H1 (cell line): ENCODE data around the gene PLCL1. TPM values are rescaled to one million over a fixed set of nuclear protein-coding genes. Genes with fewer than 3 reads are reported as not detected.

Experiments
- CTCF ChIA-PET: fragments of 300-600 bp; sonication (Branson Sonifier 250); formaldehyde crosslinking; loops from one replicate; lab custom pipeline; 2021; ENCODE audit not compliant: partially characterized antibody; lab: Charles Lee
- POLR2A ChIA-PET: fragments of 300-600 bp; sonication (Branson Sonifier 250); formaldehyde crosslinking; loops from one replicate; lab custom pipeline; 2021; ENCODE audit warnings: inconsistent platforms; ENCODE audit not compliant: partially characterized antibody; lab: Charles Lee
- DNase-seq, 2 experiments: peaks; one replicate each; pipeline versions ENCODE4 v3.0.0 to v3.0.0-alpha.2; 2010 to 2022; ENCODE audit warnings: low spot score in 2 of 2, low read depth in 1 of 2, mixed read lengths in 1 of 2
- FAIRE-seq: peaks from 2 replicates; lab custom pipeline; 2011; peaks lifted over from hg19 to GRCh38; lab: Jason Lieb, UNC
- H2AFZ ChIP-seq: 2 replicates; pipeline ENCODE4 v1.8.1; 2012; ENCODE audit warnings: low read length, inconsistent platforms
- H2AK5ac ChIP-seq: 2 replicates; pipeline ENCODE4 v1.6.1; 2013; ENCODE audit warnings: low read depth, low read length
- H2BK120ac ChIP-seq: replicated peaks from 2 replicates; pipeline ENCODE3; 2013; ENCODE audit warnings: low read depth, low read length, inconsistent platforms
- H2BK12ac ChIP-seq: 2 replicates; pipeline ENCODE4 v1.6.1; 2013; ENCODE audit warnings: low read depth, low read length
- H2BK15ac ChIP-seq: 2 replicates; pipeline ENCODE4 v1.6.1; 2013; ENCODE audit warnings: low read length
- H2BK20ac ChIP-seq: 2 replicates; pipeline ENCODE4 v1.6.1; 2013; ENCODE audit warnings: low read length
- H2BK5ac ChIP-seq: 2 replicates; pipeline ENCODE4 v1.6.1; 2013; ENCODE audit warnings: low read depth, low read length
- H3K14ac ChIP-seq: 2 replicates; pipeline ENCODE4 v1.6.1; 2013; ENCODE audit warnings: inconsistent platforms; ENCODE audit not compliant: insufficient read length
- H3K18ac ChIP-seq: 2 replicates; pipeline ENCODE4 v1.6.1; 2013; ENCODE audit warnings: low read length; ENCODE audit errors: extremely low read depth
- H3K23ac ChIP-seq: 2 replicates; pipeline ENCODE4 v1.6.1; 2013; ENCODE audit warnings: inconsistent platforms; ENCODE audit not compliant: insufficient read length
- H3K23me2 ChIP-seq: 2 replicates; pipeline ENCODE4 v1.6.1; 2013; ENCODE audit warnings: low read depth, low read length
- H3K27ac ChIP-seq: 2 replicates; pipeline ENCODE4 v1.6.1; 2011; ENCODE audit warnings: low read depth, low read length, inconsistent platforms
- H3K27me3 ChIP-seq, 4 experiments: replicated peaks in 1 of 4; 1 replicate in 1 of 4; 2 replicates in 3 of 4; pipeline versions ENCODE4 v1.6.1 to v1.8.1; 2011 to 2013; ENCODE audit warnings: low read length in 3 of 4, mild to moderate bottlenecking in 3 of 4, inconsistent platforms in 2 of 4, mixed read lengths in 2 of 4, moderate library complexity in 1 of 4; ENCODE audit not compliant: control insufficient read depth in 3 of 4, insufficient read depth in 3 of 4; ENCODE audit errors: extremely low read depth in 1 of 4
- H3K36me3 ChIP-seq, 4 experiments: 2 replicates each; pipeline versions ENCODE4 v1.6.1 to v1.8.1; 2011 to 2013; ENCODE audit warnings: mild to moderate bottlenecking in 4 of 4, low read length in 3 of 4, moderate library complexity in 2 of 4, control low read depth in 1 of 4, inconsistent platforms in 1 of 4; ENCODE audit not compliant: insufficient read depth in 4 of 4, control insufficient read depth in 2 of 4
- H3K4ac ChIP-seq: replicated peaks from 2 replicates; pipeline ENCODE3; 2013; ENCODE audit warnings: low read length, low read depth, mixed read lengths, inconsistent platforms; ENCODE audit not compliant: insufficient read length
- H3K4me1 ChIP-seq, 4 experiments: replicated peaks in 1 of 4; 1 replicate in 1 of 4; 2 replicates in 3 of 4; pipeline versions ENCODE4 v1.6.1 to v1.8.1; 2011 to 2013; ENCODE audit warnings: low read length in 3 of 4, inconsistent platforms in 2 of 4, mixed read lengths in 1 of 4; ENCODE audit not compliant: insufficient read depth in 4 of 4, control insufficient read depth in 3 of 4
- H3K4me2 ChIP-seq, 2 experiments: 2 replicates each; pipeline versions ENCODE4 v1.6.1 to v1.8.1; 2011 to 2013; ENCODE audit warnings: low read depth in 2 of 2, low read length in 2 of 2, control low read depth in 1 of 2, inconsistent platforms in 1 of 2, mild to moderate bottlenecking in 1 of 2; ENCODE audit not compliant: insufficient read depth in 1 of 2
- H3K4me3 ChIP-seq, 4 experiments: fragments of 200-600, 300-600 bp in 1 of 4; sonication (generic), shearing (Covaris generic), sonication (Bioruptor Twin) in 1 of 4; 2 replicates each; pipeline versions ENCODE4 v1.5.1 to v1.8.1; 2011 to 2016; ENCODE audit warnings: low read length in 4 of 4, low read depth in 3 of 4, control low read depth in 2 of 4, inconsistent platforms in 2 of 4, mild to moderate bottlenecking in 2 of 4, mixed read lengths in 1 of 4, moderate library complexity in 1 of 4; ENCODE audit not compliant: insufficient read depth in 2 of 4; ENCODE audit errors: extremely low read depth in 1 of 4
- H3K56ac ChIP-seq: replicated peaks from 2 replicates; pipeline ENCODE3; 2013; ENCODE audit warnings: low read depth, mild to moderate bottlenecking, mixed read lengths, low read length, inconsistent platforms; ENCODE audit not compliant: insufficient read length
- H3K79me1 ChIP-seq: 2 replicates; pipeline ENCODE4 v1.6.1; 2013; ENCODE audit warnings: low read depth, low read length, control low read depth
- H3K79me2 ChIP-seq, 2 experiments: 2 replicates each; pipeline versions ENCODE4 v1.6.1 to v1.8.1; 2012 to 2013; ENCODE audit warnings: low read length in 2 of 2, mild to moderate bottlenecking in 2 of 2, inconsistent platforms in 1 of 2; ENCODE audit not compliant: insufficient read depth in 2 of 2, control insufficient read depth in 1 of 2
- H3K9ac ChIP-seq, 4 experiments: replicated peaks in 1 of 4; 1 replicate in 1 of 4; 2 replicates in 3 of 4; pipeline versions ENCODE4 v1.6.1 to v1.8.1; 2011 to 2013; ENCODE audit warnings: low read depth in 3 of 4, low read length in 3 of 4, control low read depth in 2 of 4, mild to moderate bottlenecking in 2 of 4, moderate library complexity in 2 of 4, inconsistent platforms in 1 of 4; ENCODE audit errors: extremely low read depth in 1 of 4
- H3K9me3 ChIP-seq, 2 experiments: 2 replicates each; pipeline versions ENCODE4 v1.6.1 to v1.8.1; 2012 to 2013; ENCODE audit warnings: mild to moderate bottlenecking in 2 of 2, moderate library complexity in 2 of 2, control low read depth in 1 of 2, inconsistent platforms in 1 of 2, low read depth in 1 of 2, low read length in 1 of 2, mixed read lengths in 1 of 2; ENCODE audit not compliant: insufficient read depth in 2 of 2
- H4K20me1 ChIP-seq, 2 experiments: replicated peaks in 1 of 2; 2 replicates each; pipeline versions ENCODE3 to v1.8.1; 2011 to 2013; ENCODE audit warnings: inconsistent platforms in 2 of 2, low read length in 2 of 2, mild to moderate bottlenecking in 1 of 2; ENCODE audit not compliant: insufficient read depth in 2 of 2, control insufficient read depth in 1 of 2
- H4K5ac ChIP-seq: 2 replicates; pipeline ENCODE4 v1.6.1; 2013; ENCODE audit warnings: low read length, low read depth, mixed read lengths, inconsistent platforms; ENCODE audit not compliant: insufficient read length
- H4K8ac ChIP-seq: 2 replicates; pipeline ENCODE4 v1.8.0; 2013; ENCODE audit warnings: mild to moderate bottlenecking, moderate library complexity, low read length, inconsistent platforms; ENCODE audit not compliant: insufficient read depth; ENCODE audit errors: extremely low read depth
- H4K91ac ChIP-seq: replicated peaks from 2 replicates; pipeline ENCODE3; 2013; ENCODE audit warnings: low read length, mixed read lengths, inconsistent platforms; ENCODE audit not compliant: insufficient read length
- HDAC6 ChIP-seq: IDR thresholded peaks from one replicate; pipeline ENCODE4 v1.7.1; 2012; ENCODE audit warnings: low read depth, mild to moderate bottlenecking, inconsistent platforms, low read length, moderate library complexity
- MAX ChIP-seq: IDR thresholded peaks from 2 replicates; pipeline ENCODE4 v1.6.1; 2012; ENCODE audit warnings: inconsistent platforms
- POLR2A ChIP-seq, 2 experiments: IDR thresholded peaks; 1 replicate in 1 of 2; 2 replicates in 1 of 2; pipeline ENCODE4 v1.6.1; 2011; ENCODE audit warnings: low read depth in 2 of 2, low read length in 2 of 2, mild to moderate bottlenecking in 2 of 2; ENCODE audit errors: control extremely low read depth in 1 of 2
- WGBS, 2 experiments: shearing (Covaris generic) in 1 of 2; methylation state at CpG; one replicate each; pipeline versions ENCODE4 v1.1.6 to v1.1.7; 2013 to 2015; ENCODE audit warnings: low lambda C conversion rate in 2 of 2, mixed read lengths in 2 of 2, inconsistent platforms in 1 of 2, low coverage in 1 of 2, missing lambda C conversion rate in 1 of 2; ENCODE audit not compliant: insufficient replicate concordance in 2 of 2, insufficient coverage in 1 of 2, insufficient read length in 1 of 2; ENCODE audit errors: extremely low coverage in 1 of 2, missing lambda C conversion rate in 1 of 2; 5-methylcytosine and 5-hydroxymethylcytosine counted together
- polyA plus RNA-seq, 7 experiments: library from polyadenylated mRNA; depleted of rRNA in 3 of 7; stranded (reverse) in 5 of 7; unstranded in 2 of 7; fragments of >200 nt in 5 of 7; fragments of 200-250 nt in 2 of 7; gene quantifications; 1 replicate in 5 of 7; 2 replicates in 1 of 7; 4 replicates in 1 of 7; pipeline versions ENCODE4 v1.2.1 to v1.2.3, GENCODE V29; 2011 to 2013; ENCODE audit warnings: missing spikeins in 2 of 7, mixed read lengths in 2 of 7
- total RNA-seq: library from RNA; stranded (reverse); fragmentation: NEBNext Ultra II Directional; extraction: Animal tissue kit (Norgen Biotek cat#: 25700); gene quantifications from 2 replicates; pipeline ENCODE4 v1.2.1, GENCODE V29; 2021

PLCL1 gene
- total and polyA plus RNA-seq, 2 of the 8 experiments (the other 6 are each of a cell fraction or from before 2014, with no cell fraction given) = not detected

DNA sequence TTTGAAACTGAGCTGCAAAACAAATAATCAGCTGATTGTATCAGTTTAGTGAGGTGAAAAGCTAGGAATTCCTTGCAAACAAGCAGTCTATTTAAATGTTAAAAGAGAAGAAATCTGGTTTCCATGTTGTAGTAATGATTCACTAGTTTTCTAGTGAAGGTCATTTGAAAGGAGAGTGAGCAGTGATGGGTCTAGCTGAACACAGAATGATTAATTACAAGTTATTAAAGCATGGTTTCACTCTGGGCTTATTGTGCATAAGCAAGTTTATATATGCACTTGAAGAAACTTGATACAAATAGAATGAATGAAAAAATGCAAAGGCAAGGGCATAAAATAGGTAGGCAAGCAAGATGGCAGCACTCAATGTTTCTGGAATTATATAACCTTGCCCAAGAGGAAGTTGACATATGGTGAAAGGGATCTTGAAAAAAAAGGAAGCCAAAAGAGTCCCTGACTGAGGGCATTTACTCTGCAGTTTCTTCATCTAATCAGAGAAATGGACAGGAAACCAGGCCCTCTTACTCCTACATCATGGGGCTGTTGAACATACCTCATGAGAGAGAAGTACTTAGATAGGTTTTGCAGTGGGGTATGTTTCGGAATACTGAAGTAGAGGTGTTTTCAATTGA is 53.2 kb downstream of the PLCL1 start:
- no peak for TF ChIP-seq MAX
- TF ChIP-seq POLR2A (IDR thresholded peaks at IDR 0.05; ENCODE audit: control extremely low read depth in 1 of 2, low read depth in 2 of 2, low read length in 2 of 2) = no peak
- no peak for TF ChIP-seq HDAC6
- Histone ChIP-seq H3K36me3 (no peaks in the 10 kb centered on the region), H3K4me2 (no peak overlapping the region), H3K4me1 (no peaks in the 10 kb centered on the region), H3K79me2 (no peaks in the 10 kb centered on the region), H4K91ac (no peak overlapping the region), H3K14ac (no peak overlapping the region), H2BK20ac (no peak overlapping the region), H3K79me1 (no peaks in the 10 kb centered on the region), H2AK5ac (no peak overlapping the region), H2BK5ac (no peak overlapping the region), H2AFZ (peak overlapping the region; percentile 41; the same call in 1 of the 2 replicates), H2BK15ac (no peak overlapping the region), H3K56ac (no peak overlapping the region), H3K23ac (no peak overlapping the region), H2BK12ac (no peak overlapping the region), H3K9me3 (peaks cover 0 to 6% of the 10 kb centered on the region in 2 experiments; a peak in 1 of 4 replicates), H4K5ac (no peak overlapping the region), H3K27ac (no peak overlapping the region), H2BK120ac (no peak overlapping the region), H3K27me3 (no peaks in the 10 kb centered on the region), H4K20me1 (no peaks in the 10 kb centered on the region), H3K4me3 (no peak overlapping the region), H3K4ac (no peak overlapping the region), H3K9ac (no peak overlapping the region), H3K18ac (no peak overlapping the region), H4K8ac (no peak overlapping the region), H3K23me2 (no peaks in the 10 kb centered on the region)
- ChIA-PET CTCF (interaction anchor here (0.8 to 2.2 kb wide), 6 partner anchors 9 to 439 kb away, joined by 3 to 9 read pairs (median 3); no protein-coding TSS in a partner anchor), POLR2A (no interaction called here)
- 91% methylated on average over 1 of the region's 1 CpG; no CpG with 5 or more reads in 1 of the 2 experiments for WGBS, 2 experiments
- no peak for FAIRE-seq
- DNase-seq = no peak
